Femur (tissue), 1 donor: ENCODE results near the gene CCDC152.
"Not testable (repeated sequence)": the region's sequence is repeated elsewhere in the genome, so short reads cannot be mapped to it uniquely, and the experiment has no call there.

ENCODE experiments used
- DNase-seq: peaks from one replicate; pipeline ENCODE4 v3.0.0-alpha.2; 2017

The CCDC152 gene

GRCh38 chr5:42756606-42757601, at the start of gene CCDC152:
CCDC152 (plus strand) TSS chr5:42756818; CDS start chr5:42759122, 2,304 bp downstream.
- DNase-seq, result peak; percentile 45

GRCh38 chr5:42715785-42716184, 40.8 kb upstream of the CCDC152 start:
- DNase-seq, result peak; percentile 22

GRCh38 chr5:42718591-42718990, 38.0 kb upstream of the CCDC152 start:
- no peak for DNase-seq

- DNase-seq, result no peak
Observed at GRCh38 chr5:42719034-42719433, 37.6 kb upstream of the CCDC152 start.

GRCh38 chr5:42720251-42720650, 36.4 kb upstream of the CCDC152 start:
- DNase-seq, result no peak

- no peak for DNase-seq
Observed at GRCh38 chr5:42721484-42721883, 35.1 kb upstream of the CCDC152 start.

- DNase-seq, result not testable (repeated sequence)
Observed at GRCh38 chr5:42734531-42735058, 22.0 kb upstream of the CCDC152 start.

- DNase-seq, result no peak
Observed at GRCh38 chr5:42740920-42741319, 15.7 kb upstream of the CCDC152 start.

GRCh38 chr5:42745426-42745825, 11.2 kb upstream of the CCDC152 start:
- DNase-seq, result no peak

GRCh38 chr5:42745856-42746255, 10.8 kb upstream of the CCDC152 start:
- no peak for DNase-seq

- no peak for DNase-seq
Observed at GRCh38 chr5:42749020-42749419, 7.6 kb upstream of the CCDC152 start.

GRCh38 chr5:42750507-42750906, 6.1 kb upstream of the CCDC152 start:
- no peak for DNase-seq

- DNase-seq, result no peak
Observed at GRCh38 chr5:42751044-42751443, 5.6 kb upstream of the CCDC152 start.

GRCh38 chr5:42753099-42753498, 3.5 kb upstream of the CCDC152 start:
- no peak for DNase-seq

GRCh38 chr5:42759456-42759855, 2.8 kb downstream of the CCDC152 start:
- DNase-seq, result no peak

GRCh38 chr5:42760426-42760825, 3.8 kb downstream of the CCDC152 start:
- DNase-seq, result no peak

GRCh38 chr5:42761791-42762190, 5.2 kb downstream of the CCDC152 start:
- DNase-seq, result no peak

GRCh38 chr5:42767491-42768105, 11.0 kb downstream of the CCDC152 start:
- DNase-seq, result no peak

- no peak for DNase-seq
Observed at GRCh38 chr5:42768106-42768504, 11.5 kb downstream of the CCDC152 start.

- no peak for DNase-seq
Observed at GRCh38 chr5:42770003-42770402, 13.4 kb downstream of the CCDC152 start.

- no peak for DNase-seq
Observed at GRCh38 chr5:42772265-42772993, 15.8 kb downstream of the CCDC152 start.

- no peak for DNase-seq
Observed at GRCh38 chr5:42779083-42779482, 22.5 kb downstream of the CCDC152 start.

GRCh38 chr5:42781584-42781983, 25.0 kb downstream of the CCDC152 start:
- DNase-seq, result no peak
